ENCODE results near the gene ABCC8. TPM values are rescaled to one million over a fixed set of nuclear protein-coding genes. Genes with fewer than 3 reads are reported as not detected.

Gene ABCC8
- total RNA-seq, 1 donor from 2014 or later: not detected

- H3K36me3 Mint-ChIP-seq (ENCODE audit: low read depth): no peaks in the 10 kb centered on the region
- POLR2A ChIA-PET: no interaction called here
- peaks cover 16% of the 10 kb centered on the region for H3K27me3 Mint-ChIP-seq
- no peak for ATAC-seq (ENCODE audit: low read depth)
- no peak overlapping the region for H3K4me3 Mint-ChIP-seq
- CTCF ChIA-PET: no interaction called here
- TF ChIP-seq, protein P1, sequence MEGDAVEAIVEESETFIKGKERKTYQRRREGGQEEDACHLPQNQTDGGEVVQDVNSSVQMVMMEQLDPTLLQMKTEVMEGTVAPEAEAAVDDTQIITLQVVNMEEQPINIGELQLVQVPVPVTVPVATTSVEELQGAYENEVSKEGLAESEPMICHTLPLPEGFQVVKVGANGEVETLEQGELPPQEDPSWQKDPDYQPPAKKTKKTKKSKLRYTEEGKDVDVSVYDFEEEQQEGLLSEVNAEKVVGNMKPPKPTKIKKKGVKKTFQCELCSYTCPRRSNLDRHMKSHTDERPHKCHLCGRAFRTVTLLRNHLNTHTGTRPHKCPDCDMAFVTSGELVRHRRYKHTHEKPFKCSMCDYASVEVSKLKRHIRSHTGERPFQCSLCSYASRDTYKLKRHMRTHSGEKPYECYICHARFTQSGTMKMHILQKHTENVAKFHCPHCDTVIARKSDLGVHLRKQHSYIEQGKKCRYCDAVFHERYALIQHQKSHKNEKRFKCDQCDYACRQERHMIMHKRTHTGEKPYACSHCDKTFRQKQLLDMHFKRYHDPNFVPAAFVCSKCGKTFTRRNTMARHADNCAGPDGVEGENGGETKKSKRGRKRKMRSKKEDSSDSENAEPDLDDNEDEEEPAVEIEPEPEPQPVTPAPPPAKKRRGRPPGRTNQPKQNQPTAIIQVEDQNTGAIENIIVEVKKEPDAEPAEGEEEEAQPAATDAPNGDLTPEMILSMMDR (IDR thresholded peaks at IDR 0.05): no peak
- no peaks in the 10 kb centered on the region for H3K9me3 Mint-ChIP-seq
- no peak for DNase-seq
- intact Hi-C loops (cut with micrococcal nuclease): no loop called here
- H3K27ac Mint-ChIP-seq: no peak overlapping the region
- H3K4me1 Mint-ChIP-seq: no peaks in the 10 kb centered on the region
Observed at GRCh38 chr11:17468122-17468521, 8.5 kb downstream of the ABCC8 start.

DNA sequence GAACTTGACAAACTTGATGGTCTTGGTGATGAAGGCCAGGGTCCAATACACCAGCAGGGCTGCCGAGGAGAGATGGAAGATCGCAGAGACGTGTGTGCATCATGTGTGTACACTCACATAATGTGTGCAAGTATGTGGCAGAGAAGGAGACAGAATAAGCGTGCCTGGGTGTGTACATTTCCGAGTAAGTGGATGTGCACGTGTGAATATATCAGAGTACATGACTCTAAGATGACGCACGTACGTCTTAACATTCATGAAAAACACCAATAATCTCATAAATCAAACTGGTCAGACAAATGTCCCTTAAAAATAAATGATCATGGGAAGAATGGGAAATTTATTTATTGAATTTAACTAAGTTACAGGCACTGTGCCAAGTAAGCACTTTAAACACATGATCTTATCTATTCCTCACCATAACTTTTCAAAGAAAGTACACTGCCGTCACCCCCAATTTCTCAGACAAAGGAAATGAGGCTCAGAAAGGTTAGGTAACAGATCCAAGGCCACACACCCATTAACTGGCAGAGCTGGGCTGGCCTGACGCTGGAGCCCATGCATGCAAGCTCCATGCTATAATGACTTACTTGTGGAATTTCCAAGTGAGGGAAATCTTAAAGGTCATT lies 13.0 kb downstream of the ABCC8 start:
- H3K4me1 Mint-ChIP-seq: no peaks in the 10 kb centered on the region
- ChIA-PET CTCF (no interaction called here), POLR2A (no interaction called here)
- H3K27ac Mint-ChIP-seq: no peak overlapping the region
- DNase-seq (no peak), ATAC-seq (ENCODE audit: low read depth) (no peak)
- H3K4me3 Mint-ChIP-seq: no peak overlapping the region
- H3K27me3 Mint-ChIP-seq: peaks cover 4% of the 10 kb centered on the region
- no peaks in the 10 kb centered on the region for H3K36me3 Mint-ChIP-seq (ENCODE audit: low read depth)
- TF ChIP-seq, protein P1 (IDR thresholded peaks at IDR 0.05): no peak
- intact Hi-C loops (cut with micrococcal nuclease): no loop called here
- no peaks in the 10 kb centered on the region for H3K9me3 Mint-ChIP-seq

DNA sequence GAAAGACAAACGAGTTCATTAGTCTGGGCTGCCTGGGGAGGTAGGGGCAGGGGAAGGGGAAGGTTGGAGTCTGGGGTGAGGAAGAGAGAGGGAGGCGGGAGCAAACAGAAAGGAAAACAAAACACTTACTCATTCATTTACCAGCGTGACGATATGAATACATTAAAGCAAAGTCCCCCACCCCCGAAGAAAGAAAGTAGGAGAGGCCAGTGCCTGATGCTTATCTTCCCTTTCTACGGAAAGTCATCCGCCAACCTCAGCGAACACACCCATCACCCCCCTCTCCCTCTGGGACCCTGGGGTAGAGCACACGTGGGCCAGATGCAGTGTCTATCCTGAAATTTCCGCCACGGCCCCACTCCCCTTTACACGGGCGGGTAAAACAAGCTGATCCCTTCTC lies 13.7 kb downstream of the ABCC8 start:
- peaks cover 5% of the 10 kb centered on the region for H3K27me3 Mint-ChIP-seq
- CTCF ChIA-PET: no interaction called here
- POLR2A ChIA-PET: no interaction called here
- no peaks in the 10 kb centered on the region for H3K9me3 Mint-ChIP-seq
- ATAC-seq (ENCODE audit: low read depth) (no peak), DNase-seq (no peak)
- intact Hi-C loops (cut with micrococcal nuclease): no loop called here
- H3K4me3 Mint-ChIP-seq: no peak overlapping the region
- no peaks in the 10 kb centered on the region for H3K36me3 Mint-ChIP-seq (ENCODE audit: low read depth)
- H3K27ac Mint-ChIP-seq: no peak overlapping the region
- TF ChIP-seq, protein P1 (IDR thresholded peaks at IDR 0.05): no peak
- no peaks in the 10 kb centered on the region for H3K4me1 Mint-ChIP-seq

GRCh38 chr11:17460406-17460805 lies 16.2 kb downstream of the ABCC8 start:
- Mint-ChIP-seq H3K4me3 (no peak overlapping the region), H3K4me1 (no peaks in the 10 kb centered on the region), H3K27ac (no peak overlapping the region), H3K36me3 (ENCODE audit: low read depth) (no peaks in the 10 kb centered on the region), H3K9me3 (no peaks in the 10 kb centered on the region), H3K27me3 (peaks cover 8% of the 10 kb centered on the region)
- DNase-seq (no peak), ATAC-seq (ENCODE audit: low read depth) (no peak)
- ChIA-PET POLR2A (no interaction called here), CTCF (no interaction called here)
- TF ChIP-seq, protein P1 (IDR thresholded peaks at IDR 0.05): no peak
- intact Hi-C loops (cut with micrococcal nuclease): no loop called here

DNA sequence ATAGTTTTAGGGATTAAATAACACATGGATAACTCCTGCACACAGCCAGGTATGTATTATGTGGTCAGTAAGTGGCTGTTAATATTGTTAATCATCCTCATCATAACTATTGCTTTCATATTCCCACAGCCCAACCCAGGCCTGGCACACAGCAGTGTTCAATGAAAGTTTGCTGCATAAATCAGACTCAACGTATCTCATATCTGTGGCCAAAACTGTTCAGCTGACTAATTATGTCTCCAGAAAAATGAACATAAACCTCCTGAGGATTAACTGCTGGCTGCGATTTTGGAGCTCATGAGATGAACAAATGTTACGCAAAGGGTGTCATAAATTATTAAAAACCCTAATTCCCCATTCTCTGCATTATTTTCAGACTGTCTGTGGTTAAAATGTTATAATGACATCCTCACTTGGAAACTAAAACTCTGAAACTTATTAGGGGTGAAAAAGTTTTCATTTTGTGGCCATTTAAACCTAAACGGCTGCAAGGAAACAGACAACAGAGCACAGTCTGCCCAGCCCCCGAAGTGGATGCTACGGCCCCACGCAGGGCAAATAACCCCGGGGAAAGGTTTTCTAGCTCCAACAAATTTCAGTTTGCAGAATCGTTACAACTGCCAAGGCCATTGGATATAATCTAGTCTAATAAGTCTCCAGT lies 17.3 kb downstream of the ABCC8 start:
- H3K4me1 Mint-ChIP-seq: no peaks in the 10 kb centered on the region
- no peak overlapping the region for H3K27ac Mint-ChIP-seq
- ChIA-PET CTCF (no interaction called here), POLR2A (no interaction called here)
- no peaks in the 10 kb centered on the region for H3K9me3 Mint-ChIP-seq
- peaks cover 9% of the 10 kb centered on the region for H3K27me3 Mint-ChIP-seq
- intact Hi-C loops (cut with micrococcal nuclease): no loop called here
- TF ChIP-seq, protein P1 (IDR thresholded peaks at IDR 0.05): no peak
- DNase-seq: no peak
- no peaks in the 10 kb centered on the region for H3K36me3 Mint-ChIP-seq (ENCODE audit: low read depth)
- H3K4me3 Mint-ChIP-seq: no peak overlapping the region
- no peak for ATAC-seq (ENCODE audit: low read depth)
